Measurements from ENCODE around the gene NF1.
"Not testable (repeated sequence)": the region's sequence is repeated elsewhere in the genome, so short reads cannot be mapped to it uniquely, and the experiment has no call there.

Gene NF1

DNA sequence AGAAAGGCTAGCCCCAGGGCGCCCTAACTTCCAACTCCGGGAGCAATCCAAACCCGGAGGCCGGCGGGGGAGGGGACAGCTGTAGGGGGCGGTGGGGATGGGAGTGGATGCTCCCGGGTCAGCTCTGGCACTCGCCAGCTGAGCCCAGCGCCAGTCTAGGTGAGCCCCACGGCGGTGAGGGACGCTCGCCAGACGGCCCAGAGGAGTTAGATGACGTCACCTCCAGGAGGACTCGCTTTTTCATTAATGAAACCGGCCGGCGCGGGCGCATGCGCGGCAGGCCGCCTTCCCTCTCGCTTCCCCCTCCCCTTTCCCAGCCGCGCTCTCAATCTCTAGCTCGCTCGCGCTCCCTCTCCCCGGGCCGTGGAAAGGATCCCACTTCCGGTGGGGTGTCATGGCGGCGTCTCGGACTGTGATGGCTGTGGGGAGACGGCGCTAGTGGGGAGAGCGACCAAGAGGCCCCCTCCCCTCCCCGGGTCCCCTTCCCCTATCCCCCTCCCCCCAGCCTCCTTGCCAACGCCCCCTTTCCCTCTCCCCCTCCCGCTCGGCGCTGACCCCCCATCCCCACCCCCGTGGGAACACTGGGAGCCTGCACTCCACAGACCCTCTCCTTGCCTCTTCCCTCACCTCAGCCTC, at the start of gene NF1:
Gene NF1, plus strand, starts transcription at position 378 of the 636 bp plus-strand sequence. CDS start 333 bp downstream, outside the sequence.
- peak; percentile 34 for FAIRE-seq

- FAIRE-seq = not testable (repeated sequence)
Observed at GRCh38 chr17:31046856-31047425, 47.8 kb upstream of the NF1 start.

- no peak for FAIRE-seq
Observed at GRCh38 chr17:31048142-31048541, 46.6 kb upstream of the NF1 start.

DNA sequence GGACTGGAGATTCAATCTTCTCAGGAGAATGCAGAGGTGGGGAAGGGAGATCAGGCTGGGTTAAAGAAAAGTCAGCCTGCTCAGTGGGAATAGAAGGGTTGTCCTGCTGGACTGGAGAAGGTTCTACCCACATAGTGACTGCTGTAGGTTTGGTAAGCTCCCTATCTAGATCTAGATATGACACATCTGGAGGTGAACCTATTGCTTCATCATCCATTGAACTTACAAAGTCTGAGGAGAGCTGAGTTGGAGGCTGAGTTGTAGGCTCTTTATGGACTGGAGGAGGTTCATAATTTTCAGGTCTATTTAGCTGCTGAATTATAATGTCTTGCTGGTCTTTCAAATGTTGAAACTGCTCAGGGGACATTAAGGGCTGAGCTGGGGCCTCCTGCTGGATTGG, 46.0 kb upstream of the NF1 start:
- no peak for FAIRE-seq

DNA sequence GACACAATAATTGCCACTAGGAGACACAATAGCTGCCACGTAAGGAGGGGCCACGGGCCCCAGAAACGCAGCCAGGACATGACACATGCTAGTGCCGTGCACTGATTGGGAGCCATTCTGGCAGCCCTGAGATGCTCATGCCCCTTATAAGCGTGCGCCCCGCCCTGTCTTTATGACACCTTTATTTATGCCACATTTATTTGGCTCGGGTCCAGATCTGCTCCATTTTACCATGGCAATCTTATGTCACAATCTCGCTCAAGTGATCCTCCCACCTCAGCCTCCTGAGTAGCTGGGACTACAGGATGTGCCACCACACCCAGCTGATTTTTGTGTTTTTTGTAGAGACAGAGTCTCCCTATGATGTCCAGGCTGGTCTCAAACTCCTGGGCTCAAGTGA, 43.8 kb upstream of the NF1 start:
- FAIRE-seq = no peak

DNA sequence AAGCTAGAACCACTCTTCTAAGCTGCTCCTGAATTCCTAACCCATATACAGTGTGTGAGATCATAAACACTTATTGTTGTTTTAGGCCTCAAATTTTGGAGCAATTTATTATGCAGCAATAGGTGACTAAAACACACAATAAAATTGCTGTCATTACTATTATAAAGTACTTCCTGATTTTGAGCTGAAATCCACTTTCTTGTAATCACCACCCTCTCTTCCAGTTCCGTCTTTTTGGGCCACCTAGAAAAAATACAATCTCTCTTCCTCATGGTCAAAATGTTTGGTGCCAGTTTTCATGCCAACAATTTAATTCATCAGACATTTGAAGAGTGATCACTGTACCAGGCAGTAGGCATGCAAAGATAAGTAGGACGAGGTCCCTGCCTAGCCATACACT, 43.3 kb upstream of the NF1 start:
- FAIRE-seq = no peak

DNA sequence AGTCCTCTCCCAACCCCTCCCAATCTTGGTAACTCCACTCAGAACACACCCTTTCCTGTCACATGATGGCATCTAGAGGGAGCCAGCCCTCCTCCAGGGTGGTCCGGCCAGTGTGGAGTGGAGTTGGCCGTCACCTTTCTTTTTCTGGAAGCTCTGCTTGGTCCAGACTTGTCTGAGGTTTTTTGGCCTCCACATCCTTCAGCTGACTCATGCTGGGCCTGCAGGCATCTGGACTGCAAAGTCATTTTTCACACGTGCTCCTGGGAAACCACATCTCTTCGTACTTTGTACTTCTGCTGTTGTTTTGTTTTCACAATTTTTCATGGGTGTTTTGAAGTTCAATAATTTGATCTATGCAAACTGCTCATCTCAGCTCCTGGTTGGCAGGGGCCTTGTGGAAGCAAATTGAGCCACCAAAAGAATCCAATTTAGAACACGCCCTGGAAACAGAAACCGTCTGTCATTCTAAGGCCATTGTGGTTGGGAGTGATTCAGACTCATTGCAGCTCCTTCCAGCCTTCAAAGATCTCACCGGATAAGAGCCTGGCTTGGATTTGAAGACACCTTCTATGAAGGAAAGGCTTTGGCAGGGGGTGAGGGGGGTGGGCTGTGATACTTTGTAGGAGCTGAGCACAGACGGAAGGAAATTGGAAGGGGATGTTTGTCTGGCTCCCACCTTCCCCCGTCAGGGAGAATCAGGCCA, 42.4 kb upstream of the NF1 start:
- FAIRE-seq = no peak

GRCh38 chr17:31053071-31053470, 41.7 kb upstream of the NF1 start:
- FAIRE-seq = no peak

DNA sequence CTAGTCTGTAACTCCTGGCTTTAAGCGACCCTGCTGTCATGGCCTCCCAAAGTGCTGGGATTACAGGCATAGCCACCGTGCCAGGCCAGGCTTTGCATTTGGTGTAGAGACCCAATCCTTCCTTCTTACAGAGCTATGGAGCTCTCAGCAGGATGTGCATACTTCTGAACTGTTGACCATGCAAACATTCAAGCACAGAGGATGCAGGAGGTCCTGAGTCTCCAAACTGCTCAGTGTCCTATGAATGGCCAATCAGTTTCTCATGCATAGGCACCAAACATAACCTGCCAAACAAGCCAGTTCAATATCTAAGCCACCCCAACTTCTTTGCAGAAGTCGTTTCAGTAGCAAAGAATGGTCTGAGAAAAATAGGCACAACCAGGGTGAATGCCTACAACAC, 40.0 kb upstream of the NF1 start:
- FAIRE-seq = no peak

DNA sequence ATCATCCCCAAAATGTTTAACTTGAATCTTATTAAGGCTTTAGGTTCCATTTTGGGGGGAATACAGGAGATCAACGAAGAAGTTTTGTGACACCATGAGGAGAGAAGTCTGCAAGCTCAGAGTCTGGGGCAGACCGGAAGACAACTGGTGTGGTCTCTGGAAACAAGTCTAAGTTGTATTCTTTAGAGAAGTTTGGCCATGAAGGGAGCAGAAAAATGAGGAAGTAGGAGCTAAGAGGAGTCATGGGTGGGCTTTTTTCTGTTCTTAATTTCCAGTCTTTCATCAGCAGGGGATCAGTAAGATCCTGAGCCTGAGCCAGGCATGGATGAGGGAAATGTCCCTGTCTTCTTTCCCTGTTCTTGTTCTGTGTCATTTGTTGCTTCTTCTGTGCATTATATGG, 35.8 kb upstream of the NF1 start:
- no peak for FAIRE-seq

- FAIRE-seq = no peak
Observed at GRCh38 chr17:31060791-31061550, 33.8 kb upstream of the NF1 start.

DNA sequence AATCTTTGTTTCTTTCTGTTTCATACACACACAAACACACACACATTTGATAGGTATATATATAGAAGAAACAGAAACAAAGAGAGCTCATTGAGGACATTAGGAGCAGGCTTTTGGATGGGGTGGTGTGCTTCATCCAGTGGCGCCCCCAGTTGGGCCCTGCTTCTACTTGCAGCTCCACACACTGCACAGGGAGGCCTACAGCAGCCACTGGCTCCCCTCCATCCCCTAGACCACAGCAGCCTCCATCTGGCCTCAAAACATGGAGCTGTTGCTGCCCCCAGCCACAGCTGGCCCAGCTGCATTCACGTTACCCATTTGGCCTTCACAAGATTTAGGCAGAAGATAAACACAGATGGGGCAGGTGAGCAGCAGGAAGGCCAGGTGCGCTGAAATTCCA, 33.1 kb upstream of the NF1 start:
- no peak for FAIRE-seq

DNA sequence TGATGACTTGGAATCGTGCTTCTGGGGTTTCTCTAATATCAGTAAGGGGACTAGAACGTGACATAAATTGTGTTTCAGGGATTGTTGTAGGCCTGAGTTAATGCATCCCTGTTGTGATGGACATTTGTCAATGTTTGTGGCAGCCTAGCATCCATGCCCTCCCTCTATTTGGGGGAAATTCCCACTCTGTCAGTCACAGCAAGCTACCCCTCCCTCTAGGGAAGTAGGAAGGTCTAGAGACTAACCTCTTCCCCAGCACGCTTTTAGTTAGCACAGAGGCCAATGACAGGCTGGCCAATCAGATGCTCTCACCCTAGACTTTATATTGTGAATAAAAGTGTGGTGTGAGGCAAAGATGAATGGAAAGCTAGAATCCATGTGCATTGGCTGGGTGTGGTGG, 32.4 kb upstream of the NF1 start:
- FAIRE-seq = no peak

DNA sequence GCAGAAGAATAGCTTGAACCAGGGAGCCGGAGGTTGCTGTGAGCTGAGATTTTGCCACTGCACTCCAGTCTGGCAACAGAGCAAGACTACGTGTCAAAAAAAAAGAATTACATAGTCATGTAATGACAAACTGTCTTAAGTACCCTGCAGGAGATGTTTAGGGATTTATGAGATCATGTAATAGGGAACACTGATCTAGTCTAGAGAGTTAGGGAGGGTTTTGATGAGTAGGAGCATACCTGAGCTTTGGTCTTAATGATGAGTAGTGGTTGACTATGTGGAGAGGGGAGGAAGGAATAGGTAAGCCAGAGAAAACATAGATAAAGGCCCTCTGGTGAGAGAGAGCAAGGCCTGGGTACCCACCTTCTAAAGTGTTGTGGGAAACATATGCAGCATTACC, 30.1 kb upstream of the NF1 start:
- no peak for FAIRE-seq

DNA sequence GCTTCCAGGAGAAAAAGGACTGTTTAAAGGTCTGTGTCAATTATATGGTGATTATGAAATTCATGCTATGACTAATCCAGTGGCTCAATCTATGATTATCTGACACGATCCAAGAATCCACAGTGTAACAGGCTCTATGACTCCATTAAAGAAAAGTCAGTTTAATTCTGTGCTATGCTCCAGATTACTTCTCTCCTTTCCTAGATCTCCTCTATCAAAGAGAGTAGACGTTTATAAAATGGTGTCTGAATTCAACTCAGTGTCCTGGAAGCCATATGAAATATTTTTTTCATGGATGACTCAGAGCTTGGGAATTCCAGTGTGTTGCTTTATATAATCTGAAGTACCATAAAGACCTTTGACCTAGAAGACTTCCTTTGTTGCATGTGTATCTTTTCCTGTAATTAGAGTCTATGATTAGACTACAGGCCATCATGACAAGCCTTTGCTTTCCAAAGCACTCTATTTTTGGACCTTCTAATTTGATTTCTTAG, 27.0 kb upstream of the NF1 start:
- FAIRE-seq = no peak

- FAIRE-seq = no peak
Observed at GRCh38 chr17:31068291-31068690, 26.5 kb upstream of the NF1 start.

DNA sequence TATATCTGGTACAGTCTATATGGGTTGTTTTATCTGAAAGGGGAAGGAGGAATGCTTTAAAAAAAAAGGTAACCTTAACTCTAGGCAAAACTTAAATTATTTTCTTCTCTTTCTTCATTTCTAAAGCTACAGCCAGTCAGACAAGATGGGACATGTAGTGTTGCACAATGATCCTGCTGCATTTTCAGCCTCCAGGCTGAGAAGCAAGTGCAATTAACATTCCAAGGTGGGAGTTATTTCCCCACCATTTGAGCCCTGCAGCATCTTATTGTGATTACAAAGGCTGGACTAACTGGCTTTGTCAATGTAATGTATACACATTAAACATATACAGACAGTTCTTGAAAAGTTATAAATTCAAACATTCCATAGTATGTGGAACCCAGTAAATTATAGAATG, 22.6 kb upstream of the NF1 start:
- FAIRE-seq = no peak

- no peak for FAIRE-seq
Observed at GRCh38 chr17:31073411-31073810, 21.4 kb upstream of the NF1 start.

DNA sequence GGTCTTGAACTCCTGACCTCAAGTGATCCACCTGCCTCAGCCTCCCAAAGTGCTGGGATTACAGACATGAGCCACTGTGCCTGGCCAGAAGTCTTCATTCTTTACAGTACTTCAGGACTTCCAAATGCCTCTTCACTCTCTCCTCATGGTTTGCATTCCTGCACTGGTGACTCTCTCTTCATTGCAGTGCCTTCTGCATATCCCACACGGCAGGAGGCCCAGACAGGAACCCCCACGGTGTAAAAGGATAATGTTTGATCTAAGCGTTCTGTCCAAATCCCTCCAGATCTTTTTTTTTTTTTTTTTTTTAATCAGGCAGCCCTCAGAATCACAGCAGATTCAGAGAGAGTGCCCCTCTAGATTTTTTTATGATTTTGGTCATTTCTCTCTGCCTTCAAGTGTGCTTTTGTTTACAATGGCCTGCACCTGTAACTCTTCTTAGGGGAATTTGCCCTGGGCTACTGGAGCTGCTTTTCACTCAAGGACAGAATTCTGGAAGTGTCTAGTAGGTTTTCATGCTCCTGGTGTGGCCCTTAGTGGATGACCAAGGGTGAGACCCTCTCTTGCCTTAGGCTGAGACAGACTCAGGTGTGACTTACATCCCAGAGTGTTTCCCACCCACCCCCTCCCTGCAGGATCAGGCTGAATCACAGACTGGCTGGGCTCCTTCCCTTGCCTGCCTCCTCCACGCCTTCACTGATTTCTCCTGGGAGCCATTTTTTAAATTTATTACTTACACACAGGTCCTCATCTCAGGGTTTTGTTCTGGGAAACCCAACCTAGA, 19.8 kb upstream of the NF1 start:
- FAIRE-seq = no peak

- no peak for FAIRE-seq
Observed at GRCh38 chr17:31078290-31078689, 16.5 kb upstream of the NF1 start.

DNA sequence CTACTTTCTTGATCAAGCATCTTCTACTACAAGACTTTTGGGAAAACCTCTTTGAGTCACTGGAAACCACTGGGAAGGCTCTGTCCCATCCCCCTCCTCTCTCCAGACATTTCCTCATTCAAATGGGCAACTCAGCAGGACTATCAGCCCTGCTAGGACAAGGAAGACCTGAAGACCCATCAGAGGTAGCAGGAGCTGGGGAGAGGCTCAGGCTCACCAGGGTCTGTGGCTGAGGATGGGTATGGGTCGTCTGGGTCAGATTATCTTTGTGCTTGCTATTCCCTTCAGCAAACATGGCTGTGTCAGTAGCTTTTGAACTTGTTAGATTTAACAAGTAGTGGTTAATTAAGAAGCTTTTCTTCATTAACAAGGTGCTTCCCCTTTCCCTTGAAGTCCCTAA, 15.0 kb upstream of the NF1 start:
- FAIRE-seq = no peak

GRCh38 chr17:31085563-31085962, 9.2 kb upstream of the NF1 start:
- no peak for FAIRE-seq

- no peak for FAIRE-seq
Observed at GRCh38 chr17:31089471-31089870, 5.3 kb upstream of the NF1 start.
